HG02840 (cell line): ENCODE results near the gene LMO3.
"Not testable (repeated sequence)": the region's sequence is repeated elsewhere in the genome, so short reads cannot be mapped to it uniquely, and the experiment has no call there.

Experiments
- ATAC-seq: cut with Tn5 transposase; IDR thresholded peaks from one replicate; pipeline ENCODE4 v1.9.1; 2021; ENCODE audit warnings: mild to moderate bottlenecking, moderate library complexity, moderate number of reproducible peaks; ENCODE audit not compliant: unreplicated experiment, low FRiP score

The LMO3 gene

DNA sequence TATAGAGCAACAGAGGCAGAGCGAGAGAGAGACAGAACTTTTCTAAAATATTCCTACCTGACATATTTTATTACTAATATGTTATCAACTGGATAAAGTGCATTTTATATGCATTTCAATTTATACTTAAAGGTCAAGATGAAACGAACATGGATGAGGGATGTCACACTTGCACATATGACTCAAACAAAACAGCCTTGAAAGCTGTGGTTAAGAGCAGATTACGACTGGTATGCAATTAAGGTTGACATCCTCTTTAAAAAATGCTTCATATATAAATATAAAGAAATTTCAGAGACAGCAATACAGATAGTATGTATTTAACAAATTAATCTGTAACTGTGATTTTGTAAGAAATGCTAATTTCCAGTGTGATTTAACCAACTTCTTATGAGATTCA lies 52.5 kb downstream of the LMO3 start:
- no peak for ATAC-seq

DNA sequence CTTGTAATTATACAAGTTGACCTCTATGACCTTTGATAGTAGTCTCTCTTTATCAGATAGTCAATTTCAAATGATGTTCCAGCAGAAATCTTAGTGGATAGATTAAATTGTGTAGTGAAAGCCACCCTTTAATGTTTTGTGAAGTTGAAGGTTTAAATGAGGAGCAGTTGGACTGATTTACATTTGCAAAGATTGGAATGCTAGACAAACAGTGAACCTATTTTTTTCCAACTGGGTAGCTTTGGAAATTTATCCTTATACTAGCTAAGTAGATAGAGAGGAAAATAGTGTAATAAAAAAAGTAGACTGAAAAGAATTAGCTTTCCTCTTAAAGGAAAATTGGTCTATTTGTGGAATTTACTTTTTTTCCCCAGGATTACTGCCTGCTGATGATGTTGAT lies 53.7 kb downstream of the LMO3 start:
- ATAC-seq: no peak

DNA sequence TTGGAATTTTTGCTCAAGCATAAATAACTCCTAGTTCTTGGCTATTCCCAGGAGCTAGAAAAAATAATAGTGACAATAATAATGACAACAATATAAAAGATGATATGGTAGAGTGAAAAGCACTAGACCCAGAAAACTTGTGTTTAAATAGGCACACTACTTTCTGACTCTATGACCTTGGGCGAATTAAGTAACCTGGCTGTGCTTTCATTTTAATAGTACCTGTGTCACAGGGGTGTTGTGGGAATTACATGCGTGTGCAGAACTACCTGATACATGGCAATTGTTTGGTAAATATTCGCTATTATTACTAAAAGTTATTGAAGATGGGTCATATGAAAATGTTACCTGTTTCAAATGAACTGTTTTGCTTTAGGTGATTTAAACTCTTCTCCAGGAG lies 60.1 kb downstream of the LMO3 start:
- no peak for ATAC-seq

DNA sequence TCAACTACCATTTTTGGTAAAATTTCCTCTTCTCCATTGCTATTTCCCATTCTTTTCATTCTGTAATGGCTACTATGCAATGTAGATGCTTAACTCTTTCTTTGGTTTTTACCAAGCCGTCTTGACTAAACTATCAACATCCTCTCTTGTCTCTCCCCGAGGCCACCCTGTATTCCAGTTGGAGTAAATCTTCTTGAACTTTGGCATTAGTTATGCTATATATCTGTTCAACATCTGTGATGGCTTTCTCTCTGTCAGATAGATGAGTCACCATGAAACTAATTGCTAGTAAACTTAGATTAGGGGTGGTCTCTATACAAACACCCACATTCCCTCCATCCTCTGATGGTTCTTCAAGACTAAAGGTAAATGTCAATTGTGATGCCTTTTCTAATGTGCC lies 63.4 kb downstream of the LMO3 start:
- ATAC-seq: no peak

DNA sequence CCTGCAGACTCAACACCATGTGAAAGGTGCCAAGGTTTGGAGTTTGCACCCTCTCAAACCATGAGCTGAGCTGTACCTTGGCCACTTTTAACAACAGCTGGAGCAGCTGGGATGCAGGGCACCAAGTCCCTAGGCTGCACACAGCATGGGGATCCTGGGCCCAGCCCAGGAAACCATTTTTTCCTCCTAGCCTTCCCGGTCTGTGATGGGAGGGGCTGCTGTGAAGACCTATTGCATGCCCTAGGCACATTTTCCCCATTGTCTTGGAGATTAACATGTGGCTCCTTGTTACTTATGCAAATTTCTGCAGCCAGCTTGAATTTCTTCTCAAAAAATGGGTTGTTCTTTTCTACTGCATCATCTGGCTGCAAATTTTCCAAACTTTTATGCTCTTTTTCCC lies 68.3 kb downstream of the LMO3 start:
- ATAC-seq: not testable (repeated sequence)

DNA sequence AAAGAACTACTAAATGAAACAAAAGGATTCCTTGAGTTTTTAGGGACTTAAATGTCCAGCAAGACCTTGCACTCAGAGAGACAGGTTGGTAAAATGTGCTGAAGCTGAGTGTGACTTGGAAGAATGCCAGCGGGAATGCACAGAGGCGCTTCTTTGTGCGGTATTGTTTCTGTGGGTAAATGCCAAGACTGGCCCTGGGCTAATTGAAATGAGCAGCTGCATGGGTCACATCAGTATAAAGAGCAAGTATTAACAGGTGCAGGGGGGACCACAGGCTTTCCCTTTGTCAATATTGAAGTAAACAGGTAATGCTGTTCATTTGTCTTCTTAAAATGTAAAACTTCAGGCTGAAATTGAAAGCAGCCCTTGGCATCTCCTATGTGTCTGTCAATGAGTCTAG lies 74.3 kb downstream of the LMO3 start:
- no peak for ATAC-seq

DNA sequence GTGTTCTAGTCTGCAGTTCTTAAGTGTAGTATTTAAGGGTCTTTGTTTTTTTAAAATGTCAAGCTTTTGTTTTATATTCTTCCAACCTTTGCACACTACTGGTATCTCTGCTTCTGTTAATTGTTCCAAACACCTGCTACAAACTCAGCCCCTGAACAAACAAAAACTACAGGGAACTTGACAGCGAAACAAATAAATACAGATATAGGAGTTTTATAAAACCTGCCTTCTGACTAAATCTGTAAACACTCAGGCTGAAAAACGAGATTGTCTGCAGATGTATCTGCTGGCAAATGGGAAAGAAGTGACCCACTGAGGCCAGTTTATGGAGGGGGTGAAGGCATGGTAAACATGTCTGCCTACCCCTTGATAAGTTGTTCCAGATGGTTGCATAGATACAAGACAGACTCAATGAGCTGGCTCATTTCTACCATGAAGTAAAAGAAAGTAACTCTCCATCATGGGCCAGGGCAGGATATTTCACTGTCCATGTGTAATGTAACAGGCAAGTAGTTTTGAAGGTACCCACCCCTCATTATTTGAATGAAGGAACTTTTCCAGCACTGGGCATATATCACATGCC lies 75.6 kb downstream of the LMO3 start:
- ATAC-seq: no peak

DNA sequence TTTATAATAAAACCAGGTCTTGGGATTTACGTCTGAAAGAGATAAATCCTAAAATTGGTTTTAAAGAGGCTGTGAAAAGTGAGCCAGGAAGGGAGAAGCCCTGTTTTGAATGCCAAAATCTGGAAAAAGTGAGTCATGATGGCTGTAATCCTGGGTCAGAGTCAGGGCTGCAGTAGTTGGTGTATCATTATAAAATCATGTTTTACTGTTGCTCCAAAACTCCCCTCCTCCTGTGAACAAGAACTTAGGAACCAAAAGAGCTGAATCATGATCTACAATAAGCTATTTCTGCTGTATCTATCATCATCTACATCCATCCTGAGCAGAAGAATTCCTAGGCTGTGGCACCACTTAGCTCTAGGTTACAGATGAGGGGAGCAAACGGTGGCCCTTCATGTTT lies 79.3 kb downstream of the LMO3 start:
- no peak for ATAC-seq

DNA sequence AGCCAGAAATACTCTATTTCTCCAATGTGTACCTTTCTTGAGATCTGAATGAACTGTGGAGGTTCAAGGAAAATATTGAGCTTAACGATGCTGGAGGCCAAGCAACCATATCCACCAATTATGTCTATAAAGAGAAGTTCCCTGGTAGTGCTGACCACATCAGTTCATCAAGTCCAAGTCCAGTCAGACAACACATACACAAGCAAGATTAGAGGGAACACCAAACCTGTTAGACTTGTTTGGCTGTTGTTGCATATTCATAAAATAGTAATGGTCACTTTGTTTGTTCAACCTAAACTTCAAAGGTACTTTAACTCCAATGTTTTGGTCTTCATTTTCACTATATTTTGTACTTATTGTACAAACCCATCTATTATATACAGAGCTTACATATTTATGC lies 81.6 kb downstream of the LMO3 start:
- ATAC-seq: no peak

DNA sequence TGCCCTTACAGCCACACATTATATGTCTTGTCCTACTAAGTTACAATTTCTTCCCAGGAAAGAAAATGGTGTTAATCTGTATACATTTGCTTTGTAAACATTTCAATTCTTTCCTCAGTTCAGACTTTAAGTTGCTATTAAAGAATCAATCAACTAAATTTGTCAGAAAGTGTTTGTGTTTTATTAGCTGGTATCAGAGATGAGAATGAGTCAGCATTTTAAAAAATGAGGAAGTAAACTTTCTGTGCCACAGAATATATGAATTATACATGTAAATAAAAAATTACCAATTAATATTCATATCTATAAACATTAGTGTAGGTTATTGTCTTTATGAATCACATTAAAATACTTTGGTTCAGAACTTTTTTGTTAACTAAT lies 82.0 kb downstream of the LMO3 start:
- ATAC-seq: no peak

DNA sequence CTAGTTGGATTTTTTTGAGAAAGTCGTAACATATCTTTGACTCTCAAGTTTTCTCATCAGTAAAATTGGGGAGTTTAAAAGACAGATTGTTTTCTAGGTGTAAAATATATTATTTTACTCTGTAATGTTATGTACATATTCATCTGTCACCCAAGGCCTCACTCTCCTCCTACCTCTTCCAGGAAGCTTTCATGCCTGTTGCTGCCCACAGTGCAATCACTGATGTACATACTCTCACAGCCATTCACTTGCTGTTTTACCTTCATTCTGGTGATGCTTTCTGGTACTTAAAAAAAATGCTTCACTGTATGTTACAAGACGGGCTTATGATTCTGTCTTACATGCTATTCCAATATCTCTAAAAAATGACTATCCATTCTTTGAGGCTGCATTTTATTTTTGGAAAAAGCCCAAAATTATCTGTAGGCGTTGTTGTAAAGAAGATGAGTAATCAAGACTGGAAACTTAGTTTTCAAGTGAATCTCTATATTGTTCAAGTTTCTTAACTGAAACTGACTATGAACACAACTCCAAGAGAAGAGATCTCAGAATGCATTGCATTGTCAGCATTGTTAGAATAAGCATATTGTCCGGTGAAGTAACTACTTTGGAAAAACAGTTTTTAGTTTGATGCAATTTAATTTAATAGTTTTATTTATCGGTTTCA lies 82.5 kb downstream of the LMO3 start:
- ATAC-seq: no peak

DNA sequence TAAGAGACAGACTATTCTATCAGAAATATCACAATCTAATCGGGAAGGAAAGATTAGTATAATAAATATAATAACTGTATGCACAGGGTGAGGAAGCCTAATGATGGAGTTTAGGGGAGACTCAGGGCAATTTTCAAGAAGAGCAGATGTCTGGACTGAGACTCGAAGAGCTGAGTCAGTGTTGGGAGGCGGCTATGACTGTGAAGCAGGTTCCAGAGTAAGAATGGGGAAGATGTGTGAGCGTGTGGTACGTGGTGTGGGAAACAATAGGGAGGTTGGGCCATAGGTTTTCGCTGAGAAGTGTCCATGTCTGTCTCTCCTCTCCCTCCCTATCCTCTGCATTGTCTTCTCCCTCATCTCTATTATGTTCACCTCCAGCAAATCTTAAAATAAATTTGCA lies 85.6 kb downstream of the LMO3 start:
- ATAC-seq: no peak

DNA sequence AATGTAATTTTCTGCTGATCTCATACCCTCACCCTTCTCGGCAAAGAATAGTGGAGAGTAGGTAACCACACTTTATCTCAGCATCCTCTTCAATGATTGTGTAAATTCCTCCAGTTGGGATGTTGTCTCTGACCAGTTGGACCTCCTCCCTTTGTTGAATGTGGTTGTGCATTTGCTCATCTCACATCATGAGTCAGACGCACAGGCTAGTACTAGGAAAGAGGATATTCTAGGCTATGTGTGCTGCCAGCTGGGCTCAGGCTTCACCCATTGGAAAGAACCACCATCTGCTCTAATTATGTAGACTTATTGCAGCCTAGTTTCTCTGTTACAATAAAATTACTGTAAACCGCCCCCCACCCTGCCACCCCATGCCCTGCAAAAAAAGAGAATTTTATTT lies 90.3 kb downstream of the LMO3 start:
- ATAC-seq: no peak

DNA sequence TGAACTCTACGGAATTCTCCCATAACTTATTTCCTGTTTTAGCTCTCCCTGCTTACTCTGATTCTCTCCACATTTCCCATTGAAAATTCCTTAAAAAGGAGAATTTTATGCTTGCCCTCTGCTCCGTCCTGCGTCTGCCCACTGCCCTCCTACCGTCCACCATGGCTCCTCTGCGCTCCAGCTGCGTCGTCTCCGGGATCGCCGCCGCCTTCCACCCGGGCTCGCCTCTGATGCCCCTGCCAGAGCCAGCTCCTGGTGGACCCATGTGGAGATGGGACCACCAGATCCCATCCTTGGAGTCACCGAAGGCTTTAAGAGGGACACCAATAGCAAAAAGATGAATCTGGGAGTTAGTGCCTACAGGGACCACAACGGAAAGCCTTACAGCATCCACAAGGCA lies 92.7 kb downstream of the LMO3 start:
- ATAC-seq: no peak

DNA sequence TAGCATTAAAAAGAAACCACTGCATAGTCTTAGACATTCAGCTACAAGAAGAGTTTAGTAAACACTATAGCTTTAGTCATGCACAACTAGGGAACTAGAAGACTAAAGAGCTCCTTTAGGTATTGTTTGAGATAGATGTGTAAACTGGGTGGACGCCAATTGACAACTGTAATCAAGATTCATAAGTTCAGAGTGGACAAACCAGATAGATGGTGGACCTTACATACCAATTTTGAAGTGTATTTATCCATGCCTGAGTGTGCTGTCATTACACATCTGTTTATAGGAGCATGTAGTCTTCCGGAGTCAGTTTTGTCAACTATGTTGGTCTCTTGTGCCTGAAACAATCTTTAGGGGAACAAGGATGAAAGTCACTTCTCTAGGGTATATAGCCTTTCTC lies 96.6 kb downstream of the LMO3 start:
- no peak for ATAC-seq

DNA sequence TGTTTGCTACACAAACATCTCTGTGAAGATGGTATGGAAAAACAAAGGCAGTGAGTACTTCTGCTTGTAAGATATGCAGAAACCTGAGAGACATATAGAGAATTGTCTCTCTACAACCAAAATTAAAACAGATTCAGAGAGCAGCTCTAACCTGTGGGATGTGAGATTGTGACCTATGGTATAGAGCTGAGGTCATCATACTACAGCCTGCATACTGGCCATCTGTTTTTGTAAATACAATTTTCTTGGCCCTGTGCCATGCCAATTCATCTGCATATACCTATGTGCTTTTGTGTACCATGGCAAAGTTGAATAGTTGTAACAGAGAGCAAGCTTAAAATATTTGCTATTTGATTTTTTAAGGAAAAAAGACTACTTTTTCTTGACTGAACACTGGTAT lies 99.6 kb downstream of the LMO3 start:
- ATAC-seq: no peak

DNA sequence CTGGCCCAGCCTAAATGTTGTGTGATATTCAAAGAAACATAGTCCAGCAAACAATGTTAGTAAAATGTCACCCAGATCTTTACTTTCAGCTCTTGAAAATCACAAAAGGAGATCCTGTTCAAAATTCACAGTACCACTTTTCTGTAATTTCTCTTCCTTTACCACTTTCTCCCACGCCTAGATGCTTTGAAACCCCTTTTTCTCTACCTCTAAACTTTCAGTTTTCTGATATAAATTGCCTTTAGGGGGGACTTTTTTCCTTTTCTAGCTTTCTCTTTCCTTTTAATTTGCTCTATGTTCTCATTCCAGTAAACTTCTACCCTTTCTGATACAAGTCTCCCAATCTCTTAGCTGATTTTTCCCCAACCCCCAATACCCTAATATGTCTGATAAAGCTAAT lies 101.8 kb downstream of the LMO3 start:
- no peak for ATAC-seq

DNA sequence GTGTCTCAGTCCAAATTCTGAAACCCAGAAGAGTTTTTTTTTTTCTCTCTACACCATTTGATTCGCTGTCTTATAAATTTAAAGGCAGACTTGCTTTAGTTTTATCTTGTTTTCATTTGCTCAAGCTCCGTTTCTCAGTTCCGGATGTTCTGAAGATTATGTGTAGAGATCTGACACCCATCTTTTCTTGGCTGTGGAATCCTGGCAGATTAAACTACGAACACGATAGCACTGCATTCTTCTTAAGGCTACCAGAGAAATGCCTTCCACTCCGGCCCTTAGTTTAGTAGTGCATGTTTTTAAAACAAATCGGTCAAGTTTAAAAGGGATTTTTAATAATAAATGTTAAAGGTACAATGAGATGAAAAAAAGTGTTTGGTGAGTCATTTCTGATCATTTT lies 106.4 kb downstream of the LMO3 start:
- ATAC-seq: no peak
